Measurements from ENCODE around the gene DLGAP4. TPM values are rescaled to one million over a fixed set of nuclear protein-coding genes. Genes with fewer than 3 reads are reported as not detected.

DLGAP4 gene
- total RNA-seq, 1 experiment from 2014 or later, result 59.9 TPM

DNA sequence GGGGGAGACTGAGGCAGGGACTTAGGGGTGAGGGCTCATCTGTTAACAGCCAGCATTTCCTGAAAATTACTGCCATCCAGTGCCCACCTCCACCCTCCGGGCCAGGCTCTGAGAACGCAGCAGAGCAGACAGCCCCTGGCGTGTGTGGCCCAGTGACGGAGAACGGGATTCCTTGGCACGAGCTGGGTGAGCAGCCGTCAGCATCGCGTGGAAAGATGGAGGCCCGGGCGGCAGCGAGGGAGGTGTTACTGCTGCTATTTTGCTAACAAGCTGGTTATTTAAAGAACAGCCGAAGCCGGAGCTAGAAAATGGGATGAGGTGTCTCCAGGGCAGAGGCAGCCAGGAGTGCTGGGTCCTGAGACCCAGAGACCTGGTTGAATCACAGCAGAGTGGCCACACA is 62.7 kb downstream of the DLGAP4 start:
- ChIA-PET POLR2A (ENCODE audit: low non-redundant PET) (no interaction called here), CTCF (no interaction called here)
- H3K36me3 ChIP-seq (ENCODE audit: insufficient read depth, low read length, poor library complexity, severe bottlenecking), result no peaks in the 10 kb centered on the region
- no peaks in the 10 kb centered on the region for H3K4me1 ChIP-seq (ENCODE audit: insufficient read depth, low read length, poor library complexity, severe bottlenecking)
- intact Hi-C loops (cut with micrococcal nuclease; ENCODE audit: unreplicated experiment), result no loop called here
- no peak overlapping the region for H3K27ac ChIP-seq (ENCODE audit: low read depth, low read length, poor library complexity, severe bottlenecking)
- TF ChIP-seq, protein P1, sequence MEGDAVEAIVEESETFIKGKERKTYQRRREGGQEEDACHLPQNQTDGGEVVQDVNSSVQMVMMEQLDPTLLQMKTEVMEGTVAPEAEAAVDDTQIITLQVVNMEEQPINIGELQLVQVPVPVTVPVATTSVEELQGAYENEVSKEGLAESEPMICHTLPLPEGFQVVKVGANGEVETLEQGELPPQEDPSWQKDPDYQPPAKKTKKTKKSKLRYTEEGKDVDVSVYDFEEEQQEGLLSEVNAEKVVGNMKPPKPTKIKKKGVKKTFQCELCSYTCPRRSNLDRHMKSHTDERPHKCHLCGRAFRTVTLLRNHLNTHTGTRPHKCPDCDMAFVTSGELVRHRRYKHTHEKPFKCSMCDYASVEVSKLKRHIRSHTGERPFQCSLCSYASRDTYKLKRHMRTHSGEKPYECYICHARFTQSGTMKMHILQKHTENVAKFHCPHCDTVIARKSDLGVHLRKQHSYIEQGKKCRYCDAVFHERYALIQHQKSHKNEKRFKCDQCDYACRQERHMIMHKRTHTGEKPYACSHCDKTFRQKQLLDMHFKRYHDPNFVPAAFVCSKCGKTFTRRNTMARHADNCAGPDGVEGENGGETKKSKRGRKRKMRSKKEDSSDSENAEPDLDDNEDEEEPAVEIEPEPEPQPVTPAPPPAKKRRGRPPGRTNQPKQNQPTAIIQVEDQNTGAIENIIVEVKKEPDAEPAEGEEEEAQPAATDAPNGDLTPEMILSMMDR (conservative IDR thresholded peaks at IDR 0.05; ENCODE audit: low read depth, low read length), result no peak
- TF ChIP-seq EZH2 (IDR thresholded peaks at IDR 0.05; ENCODE audit: borderline replicate concordance, low read depth, low read length, poor library complexity, severe bottlenecking), result no peak
- no peaks in the 10 kb centered on the region for H3K27me3 ChIP-seq (replicated peaks; ENCODE audit: insufficient read depth, low read depth, low read length, poor library complexity)
- no peak overlapping the region for H3K4me3 ChIP-seq (ENCODE audit: low read depth, low read length, poor library complexity, severe bottlenecking)
- BruUV-seq (replicated peaks), result no TSS peak
- no peaks in the 10 kb centered on the region for H3K9me3 ChIP-seq (ENCODE audit: low read depth, low read length, poor library complexity, severe bottlenecking)
- DNase-seq (ENCODE audit: low spot score), result no peak

DNA sequence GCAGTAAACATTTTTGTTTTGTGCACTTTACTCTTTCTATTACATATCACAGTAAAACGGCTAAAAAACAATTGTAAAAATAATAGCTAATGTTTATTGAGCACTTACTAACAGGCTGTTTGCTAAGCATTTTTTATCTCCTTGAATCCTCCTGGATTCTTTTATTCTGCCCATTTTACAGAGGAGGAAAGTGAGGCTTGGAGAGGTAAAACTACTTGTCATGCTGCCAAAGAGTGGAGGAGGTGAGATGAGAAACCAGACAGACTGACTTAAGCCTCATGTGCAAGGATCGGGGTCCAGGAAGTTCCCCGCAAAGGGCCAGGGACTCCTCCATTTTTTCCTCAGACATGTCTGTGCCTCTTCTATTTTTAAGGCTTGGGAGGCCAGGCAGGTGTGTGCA is 63.6 kb downstream of the DLGAP4 start:
- ChIA-PET POLR2A (ENCODE audit: low non-redundant PET) (no interaction called here), CTCF (no interaction called here)
- no peak for TF ChIP-seq EZH2 (IDR thresholded peaks at IDR 0.05; ENCODE audit: borderline replicate concordance, low read depth, low read length, poor library complexity, severe bottlenecking)
- TF ChIP-seq, protein P1 (conservative IDR thresholded peaks at IDR 0.05; ENCODE audit: low read depth, low read length), result no peak
- intact Hi-C loops (cut with micrococcal nuclease; ENCODE audit: unreplicated experiment), result no loop called here
- Histone ChIP-seq H3K4me1 (ENCODE audit: insufficient read depth, low read length, poor library complexity, severe bottlenecking) (no peaks in the 10 kb centered on the region), H3K27ac (ENCODE audit: low read depth, low read length, poor library complexity, severe bottlenecking) (no peak overlapping the region), H3K36me3 (ENCODE audit: insufficient read depth, low read length, poor library complexity, severe bottlenecking) (no peaks in the 10 kb centered on the region), H3K4me3 (ENCODE audit: low read depth, low read length, poor library complexity, severe bottlenecking) (no peak overlapping the region), H3K9me3 (ENCODE audit: low read depth, low read length, poor library complexity, severe bottlenecking) (no peaks in the 10 kb centered on the region), H3K27me3 (replicated peaks; ENCODE audit: insufficient read depth, low read depth, low read length, poor library complexity) (no peaks in the 10 kb centered on the region)
- DNase-seq (ENCODE audit: low spot score), result no peak
- no TSS peak for BruUV-seq (replicated peaks)

DNA sequence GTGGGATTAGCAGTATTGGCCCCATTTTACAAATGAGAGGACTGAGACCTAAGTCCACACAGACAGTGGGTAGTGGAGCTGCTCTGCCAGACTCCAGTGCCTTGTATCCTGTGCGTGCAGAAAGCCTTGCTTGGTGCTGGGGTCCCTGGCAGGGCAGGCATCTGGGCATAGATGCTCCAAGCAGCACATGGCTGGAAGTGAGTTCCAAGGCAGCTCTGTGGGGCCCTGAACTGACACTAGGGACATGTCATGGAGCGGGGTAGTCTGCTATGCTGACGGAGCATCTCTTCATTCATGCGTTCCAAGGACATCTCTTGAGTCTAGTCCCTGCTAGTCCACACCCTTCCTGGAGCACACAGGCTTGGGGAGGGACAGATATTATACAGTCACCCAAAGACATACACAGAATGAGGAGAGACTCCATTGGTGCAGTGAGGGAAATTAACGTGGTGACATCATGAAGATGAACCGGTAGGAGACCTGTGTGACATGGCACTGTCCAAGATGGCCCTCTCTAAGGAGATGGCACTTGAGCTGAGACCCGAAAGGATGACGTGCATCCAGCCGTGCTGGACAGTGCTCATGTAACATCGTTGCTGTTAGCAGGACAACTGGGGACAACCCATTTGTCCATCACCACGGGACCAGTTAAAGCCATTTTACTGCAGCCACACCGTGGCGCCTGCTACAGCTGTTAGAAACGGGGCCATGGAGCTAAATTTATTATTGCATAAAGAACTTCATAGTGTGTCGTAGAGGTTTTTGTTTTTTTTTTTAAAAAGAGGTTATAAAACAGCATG is 65.1 kb downstream of the DLGAP4 start:
- CTCF ChIA-PET, result no interaction called here
- Histone ChIP-seq H3K9me3 (ENCODE audit: low read depth, low read length, poor library complexity, severe bottlenecking) (no peaks in the 10 kb centered on the region), H3K27ac (ENCODE audit: low read depth, low read length, poor library complexity, severe bottlenecking) (no peak overlapping the region), H3K36me3 (ENCODE audit: insufficient read depth, low read length, poor library complexity, severe bottlenecking) (no peaks in the 10 kb centered on the region), H3K4me3 (ENCODE audit: low read depth, low read length, poor library complexity, severe bottlenecking) (no peak overlapping the region), H3K27me3 (replicated peaks; ENCODE audit: insufficient read depth, low read depth, low read length, poor library complexity) (no peaks in the 10 kb centered on the region), H3K4me1 (ENCODE audit: insufficient read depth, low read length, poor library complexity, severe bottlenecking) (no peaks in the 10 kb centered on the region)
- POLR2A ChIA-PET (ENCODE audit: low non-redundant PET), result interaction anchor here (0.5 kb wide), 1 partner anchor 101 kb away, joined by 7 read pairs; no protein-coding TSS in a partner anchor
- TF ChIP-seq, protein P1 (conservative IDR thresholded peaks at IDR 0.05; ENCODE audit: low read depth, low read length), result no peak
- TF ChIP-seq EZH2 (IDR thresholded peaks at IDR 0.05; ENCODE audit: borderline replicate concordance, low read depth, low read length, poor library complexity, severe bottlenecking), result no peak
- no TSS peak for BruUV-seq (replicated peaks)
- DNase-seq (ENCODE audit: low spot score), result no peak
- intact Hi-C loops (cut with micrococcal nuclease; ENCODE audit: unreplicated experiment), result no loop called here

Data from A673 (cell line).